SK-N-SH treated with all-trans-retinoic acid at 6 μM for 48 hours (cell line): ENCODE data around the gene ZHX3.

Experiments
- ESRRG ChIP-seq: fragments of 250-450 bp; sonication (Bioruptor Pico); IDR thresholded peaks from 2 replicates; pipeline ENCODE4 v1.6.1; 2021; ENCODE audit warnings: mild to moderate bottlenecking
- PATZ1 ChIP-seq: fragments of 250-450 bp; sonication (Bioruptor Pico); IDR thresholded peaks from 2 replicates; pipeline ENCODE4 v1.8.0; 2020; ENCODE audit warnings: mild to moderate bottlenecking, moderate library complexity, borderline replicate concordance
- PPARA ChIP-seq: fragments of 250-450 bp; sonication (Bioruptor Pico); IDR thresholded peaks from 2 replicates; pipeline ENCODE4 v1.5.0; 2020; ENCODE audit warnings: mild to moderate bottlenecking, borderline replicate concordance
- TCF4 ChIP-seq: fragments of 250-450 bp; sonication (Bioruptor Pico); IDR thresholded peaks from 2 replicates; pipeline ENCODE4 v1.8.0; 2021; ENCODE audit warnings: mild to moderate bottlenecking, moderate library complexity, borderline replicate concordance
- ZFP3 ChIP-seq: fragments of 250-450 bp; sonication (Bioruptor Pico); IDR thresholded peaks from 2 replicates; pipeline ENCODE4 v1.5.0; 2020; ENCODE audit warnings: mild to moderate bottlenecking, moderate library complexity

DNA sequence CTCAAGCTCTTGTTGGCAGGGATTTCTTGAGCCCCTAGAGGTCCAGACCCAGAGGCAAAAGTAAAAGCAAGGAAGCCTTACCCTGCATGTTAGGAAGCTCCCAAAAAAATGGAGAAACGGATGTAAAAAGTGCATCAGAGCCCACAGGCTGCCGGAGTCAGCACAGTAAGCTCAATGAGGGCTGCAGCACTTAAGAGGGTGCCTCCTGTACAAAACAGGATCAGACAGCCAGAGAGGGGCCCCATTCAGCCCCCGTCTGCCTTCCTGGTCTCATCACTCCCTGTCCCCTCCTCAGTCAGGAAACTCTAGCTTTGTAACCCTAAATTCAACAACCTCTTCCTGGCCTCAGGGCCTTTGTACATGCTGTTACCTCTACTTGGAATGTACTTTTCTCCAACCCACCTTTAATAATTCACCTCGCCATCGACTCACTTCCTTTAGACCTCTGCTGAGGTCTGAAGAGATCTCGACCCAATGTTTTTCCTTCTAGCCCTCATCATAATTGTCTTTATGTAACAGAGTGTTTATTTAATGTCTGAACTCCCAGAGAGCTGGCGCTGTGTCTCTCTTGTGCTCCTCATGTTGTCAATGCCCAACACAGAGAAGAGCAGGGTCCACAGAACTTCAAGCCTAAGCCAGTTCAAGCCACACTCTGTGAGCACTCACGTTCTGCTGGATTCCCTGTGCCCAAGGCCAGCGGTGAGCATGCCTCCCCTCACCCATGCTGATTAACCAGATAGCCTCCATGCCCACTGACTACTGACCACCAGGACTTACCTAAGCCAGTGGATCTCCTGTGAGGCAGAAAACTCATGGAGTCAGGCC lies 183.0 kb downstream of the ZHX3 start:
- TF ChIP-seq ZFP3 (CRISPR knock-in tag) (no peak), PPARA (no peak), ESRRG (CRISPR knock-in tag) (no peak), PATZ1 (CRISPR knock-in tag) (no peak), TCF4 (CRISPR knock-in tag) (no peak)
